GM21786 (cell line): ENCODE data around the gene DOCK1.
"Not testable (repeated sequence)": the region's sequence is repeated elsewhere in the genome, so short reads cannot be mapped to it uniquely, and the experiment has no call there.

Experiments
- ATAC-seq: cut with Tn5 transposase; IDR thresholded peaks from one replicate; pipeline ENCODE4 v1.9.1; 2021; ENCODE audit not compliant: unreplicated experiment

The DOCK1 gene

DNA sequence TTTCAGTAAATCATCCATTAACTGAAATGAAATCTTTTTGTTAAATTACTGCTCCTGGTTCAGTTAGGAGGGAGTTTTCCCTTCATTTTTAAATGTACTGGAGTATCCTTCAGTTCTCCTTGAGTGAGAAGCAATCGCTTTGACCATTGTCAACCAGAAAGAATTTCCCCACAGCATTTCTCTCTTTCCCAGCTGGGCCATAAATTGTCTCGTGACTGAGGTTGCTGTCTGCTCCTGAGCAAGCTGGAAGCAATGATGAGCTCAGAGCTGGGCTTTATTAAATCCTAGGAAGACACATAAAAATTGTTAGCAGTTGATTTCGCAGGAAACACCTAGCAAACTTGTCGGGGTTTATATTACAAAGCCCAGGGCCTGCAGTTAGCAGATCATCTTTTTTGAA lies 393.2 kb downstream of the DOCK1 start:
- no peak for ATAC-seq

DNA sequence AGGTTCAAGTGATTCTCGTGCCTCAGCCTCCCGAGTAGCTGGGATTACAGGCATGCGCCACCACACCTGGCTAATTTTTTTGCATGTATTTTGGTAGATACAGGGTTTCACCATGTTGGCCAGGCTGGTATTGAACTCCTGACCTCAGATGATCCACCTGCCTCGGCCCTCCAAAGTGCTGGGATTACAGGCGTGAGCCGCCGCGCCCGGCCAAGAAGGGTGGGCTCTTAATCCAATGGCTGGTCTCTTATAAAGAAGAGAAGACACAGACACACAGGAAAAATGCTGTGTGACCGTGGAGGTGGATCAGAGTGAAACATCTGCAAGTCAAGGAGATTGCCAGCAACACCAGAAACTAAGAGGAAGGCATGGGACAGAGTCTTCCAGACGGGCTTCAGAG lies 394.0 kb downstream of the DOCK1 start:
- ATAC-seq: not testable (repeated sequence)

DNA sequence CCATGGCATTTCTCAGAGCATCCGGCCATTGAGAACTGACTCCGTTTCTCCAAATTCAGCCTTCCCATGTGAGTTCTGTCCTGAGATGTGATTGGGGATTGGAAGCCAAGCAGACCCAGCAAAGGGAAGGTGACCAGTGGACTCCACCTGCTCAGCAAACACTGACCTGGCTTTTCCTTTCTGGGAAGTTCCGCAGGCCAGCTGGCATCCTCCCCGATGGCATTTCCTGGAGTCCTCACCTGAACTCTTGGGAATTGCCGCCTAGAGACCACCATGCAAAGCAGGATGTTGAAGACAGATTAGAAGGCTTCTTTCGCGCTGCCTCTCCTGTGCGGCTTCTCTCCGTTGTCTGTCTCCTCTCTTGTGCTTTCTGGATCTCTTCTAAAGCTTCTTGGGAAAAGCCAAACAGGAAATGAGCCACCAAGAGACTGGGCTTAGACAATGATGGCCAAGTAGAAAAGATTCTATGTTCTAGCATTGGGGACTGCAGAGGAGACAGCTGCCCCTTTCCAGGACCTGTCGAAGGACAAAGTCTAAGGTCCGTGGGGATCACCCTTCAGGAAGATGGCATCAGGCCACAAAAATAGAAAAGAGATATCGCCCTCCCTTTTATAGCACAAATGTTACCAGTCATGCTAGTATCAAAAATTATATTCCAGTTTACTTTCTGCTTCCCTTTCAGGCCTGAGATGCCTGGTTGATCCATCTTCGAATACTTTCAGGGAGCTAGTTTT lies 394.9 kb downstream of the DOCK1 start:
- no peak for ATAC-seq

DNA sequence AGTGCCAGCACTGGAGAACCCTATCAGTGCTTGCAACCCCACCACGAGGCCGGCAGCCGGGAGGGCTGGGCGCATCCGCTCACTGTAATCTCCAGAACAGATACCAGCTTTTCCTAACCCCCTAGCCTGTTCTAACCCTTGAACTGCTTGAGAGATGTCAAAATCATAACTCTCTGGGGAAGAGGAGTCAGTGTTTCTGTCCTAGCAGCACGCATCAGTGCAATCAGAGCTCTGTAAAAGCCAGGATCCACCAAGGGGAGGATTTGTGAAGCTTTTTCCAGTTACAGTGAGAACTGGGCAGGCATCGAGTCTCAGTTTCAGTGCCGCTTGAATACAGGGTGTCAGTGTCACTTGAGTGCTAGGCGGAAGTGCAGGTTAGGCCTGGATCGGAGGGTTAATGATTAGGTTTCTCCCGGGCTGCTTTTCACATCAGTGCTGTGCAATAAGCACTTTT lies 395.7 kb downstream of the DOCK1 start:
- ATAC-seq: no peak

DNA sequence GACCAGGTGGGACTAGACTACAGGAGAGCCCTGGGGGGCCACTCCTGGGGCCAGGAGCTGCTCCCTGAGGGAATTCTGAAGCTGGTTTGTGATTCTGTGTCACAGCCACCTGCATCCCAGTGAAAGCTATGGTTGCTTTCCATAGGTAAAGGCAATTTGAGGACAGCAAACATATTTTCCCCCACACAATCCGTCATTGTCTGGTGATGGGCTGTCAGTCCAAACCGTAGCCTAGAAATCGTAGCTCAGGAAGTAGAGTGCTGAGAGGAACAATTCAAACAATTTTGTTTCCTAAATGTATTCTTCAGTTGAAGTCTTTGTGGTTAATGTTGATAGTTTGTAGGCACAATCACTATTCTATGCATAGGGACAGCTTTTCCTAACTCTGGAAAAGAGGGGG lies 397.1 kb downstream of the DOCK1 start:
- no peak for ATAC-seq

DNA sequence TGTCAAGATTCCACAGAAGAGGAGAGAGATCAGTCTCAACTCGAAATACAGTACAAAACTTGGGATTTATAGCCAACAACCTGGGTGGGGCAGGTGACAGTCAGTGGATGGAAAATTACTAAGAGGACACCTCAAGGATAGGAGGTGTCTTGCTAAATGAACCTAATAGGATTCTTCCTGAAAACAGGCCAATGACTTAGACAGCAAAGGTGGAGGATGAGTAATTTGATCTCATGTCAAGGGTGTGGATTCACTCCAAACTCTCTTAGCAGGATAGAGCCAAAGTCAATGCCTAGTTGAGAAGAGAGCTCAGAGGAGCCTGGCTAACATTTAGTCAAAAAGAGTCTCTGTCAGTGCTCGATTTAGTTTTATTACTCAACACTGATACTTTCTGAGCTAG lies 397.9 kb downstream of the DOCK1 start:
- ATAC-seq: no peak

DNA sequence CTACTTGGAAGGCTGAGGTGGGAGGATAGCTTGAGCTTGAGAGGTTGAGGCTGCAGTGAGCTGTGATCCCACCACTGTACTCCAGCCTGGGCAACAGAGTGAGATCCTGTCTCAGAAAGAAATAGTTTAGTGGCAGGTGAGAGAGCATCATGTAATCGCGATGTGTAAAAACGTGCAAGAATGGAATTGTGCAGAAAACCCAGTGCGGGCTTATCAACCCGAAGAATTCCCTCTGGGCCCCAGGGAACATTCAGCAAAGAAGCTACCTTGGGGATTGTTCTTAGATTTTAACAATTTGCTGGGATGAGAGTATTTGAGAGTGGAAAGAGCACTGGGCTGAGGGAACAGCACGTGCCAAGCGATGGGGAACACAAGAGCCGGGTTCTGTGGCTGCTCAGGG lies 398.5 kb downstream of the DOCK1 start:
- ATAC-seq: no peak

DNA sequence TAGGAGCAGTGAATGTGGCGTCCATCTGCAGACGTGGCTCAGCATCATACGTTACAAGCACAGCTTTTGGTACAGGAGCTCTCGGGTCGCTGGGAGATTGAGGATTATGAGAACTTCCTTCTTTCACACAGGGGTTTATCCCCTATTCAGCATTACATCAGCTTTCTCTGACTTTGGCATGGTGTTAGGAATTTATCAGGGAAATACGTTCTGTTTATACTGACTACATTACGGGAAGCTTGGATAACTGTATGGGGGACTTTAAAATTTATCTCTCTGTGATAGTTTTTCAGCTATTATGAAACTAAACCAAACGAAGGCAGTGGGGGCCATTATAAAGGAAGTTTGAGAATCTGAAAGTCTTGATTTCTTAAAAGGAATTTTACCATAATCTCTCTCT lies 401.3 kb downstream of the DOCK1 start:
- no peak for ATAC-seq

DNA sequence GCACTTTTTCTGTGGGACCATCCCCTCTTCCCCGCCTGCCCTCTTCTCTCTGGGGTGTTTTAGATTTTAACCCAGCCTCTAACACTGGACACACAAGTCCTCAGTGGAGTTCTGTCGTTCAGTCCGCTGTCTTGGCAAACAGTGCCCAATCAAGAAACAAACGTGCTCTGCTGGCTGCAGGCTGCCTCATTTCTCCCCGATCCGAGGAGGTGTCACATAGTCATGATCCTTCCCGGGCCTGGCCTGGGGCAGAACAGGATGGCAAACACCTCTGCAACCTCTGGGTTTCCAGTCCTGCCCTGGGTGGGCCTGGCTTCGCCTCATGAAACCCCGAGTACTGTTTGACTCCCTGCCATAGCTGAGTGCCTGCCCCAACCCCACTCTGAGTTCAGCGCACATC lies 402.1 kb downstream of the DOCK1 start:
- no peak for ATAC-seq

DNA sequence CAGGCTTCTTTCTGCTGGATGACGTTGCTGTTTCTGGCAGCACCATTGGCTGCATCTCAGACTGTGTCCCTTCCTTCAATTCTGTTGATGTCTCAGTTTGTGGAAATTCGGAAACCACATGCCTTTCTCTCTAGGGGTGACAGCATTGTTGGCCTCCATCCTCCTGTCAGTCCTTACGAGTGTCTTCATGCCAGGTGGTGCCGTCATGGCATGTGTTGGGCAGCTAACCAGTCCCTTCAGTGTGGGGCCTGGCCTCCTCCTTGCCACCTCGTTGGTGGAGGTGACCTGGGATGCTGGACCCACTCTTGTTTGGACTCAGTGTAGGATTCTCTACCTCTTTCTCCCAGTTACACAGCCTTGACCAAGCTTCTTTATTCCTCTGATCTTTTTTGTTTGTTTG lies 402.8 kb downstream of the DOCK1 start:
- ATAC-seq: no peak

DNA sequence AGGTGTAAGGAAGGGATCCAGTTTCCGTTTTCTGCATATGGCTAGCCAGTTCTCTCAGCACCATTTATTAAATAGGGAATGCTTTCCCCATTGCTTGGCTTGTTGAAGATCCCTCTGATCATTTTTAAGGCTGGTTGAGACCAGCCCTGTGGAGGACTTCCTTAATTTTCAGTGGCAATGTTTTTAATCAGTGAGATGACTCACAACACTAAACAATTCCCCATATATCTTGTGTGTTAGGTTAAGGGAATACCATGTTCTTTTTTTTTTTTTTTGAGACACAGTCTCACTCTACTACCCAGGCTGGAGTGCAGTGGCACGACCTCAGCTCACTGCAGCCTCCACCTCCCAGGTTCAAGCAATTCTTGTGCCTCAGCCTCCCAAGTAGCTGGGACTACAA lies 404.4 kb downstream of the DOCK1 start:
- not testable (repeated sequence) for ATAC-seq

DNA sequence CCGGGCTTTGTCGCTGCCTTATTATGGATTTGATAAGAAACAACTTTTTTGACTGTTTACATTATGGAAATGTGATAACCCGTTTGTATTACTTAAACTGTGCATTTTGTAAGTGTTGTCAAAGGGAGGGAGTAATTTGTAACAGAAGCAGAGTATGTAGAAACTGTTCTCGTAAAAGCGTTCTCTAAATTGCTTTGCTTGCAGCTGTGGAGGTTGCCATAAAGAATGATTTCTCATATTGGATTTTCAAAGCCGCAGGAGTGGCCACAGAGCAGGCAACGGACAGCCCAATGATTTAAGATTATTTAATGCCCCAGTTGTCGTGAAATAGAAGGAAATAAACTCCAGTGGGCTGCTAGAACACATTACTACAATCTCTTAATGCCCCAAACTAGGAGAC lies 405.2 kb downstream of the DOCK1 start:
- no peak for ATAC-seq

DNA sequence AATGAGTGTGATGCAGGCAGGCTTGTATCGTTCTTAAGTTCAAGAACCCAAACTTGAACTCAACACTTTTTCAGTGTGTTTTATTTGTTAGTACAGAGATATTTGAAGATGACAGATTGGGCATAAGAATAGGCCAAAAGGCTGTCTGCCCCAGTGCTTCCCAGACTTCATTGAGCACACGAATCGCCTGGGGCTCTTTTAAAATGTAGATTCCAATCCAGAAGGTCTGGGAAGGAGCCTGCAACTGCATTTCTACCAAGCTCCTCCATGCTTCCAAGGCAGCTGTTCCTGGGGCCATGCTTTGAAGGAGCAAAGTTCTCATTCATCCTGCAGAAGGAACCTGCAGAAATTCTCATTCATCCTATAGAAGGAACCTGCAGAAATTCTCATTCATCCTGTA lies 405.7 kb downstream of the DOCK1 start:
- ATAC-seq: no peak

DNA sequence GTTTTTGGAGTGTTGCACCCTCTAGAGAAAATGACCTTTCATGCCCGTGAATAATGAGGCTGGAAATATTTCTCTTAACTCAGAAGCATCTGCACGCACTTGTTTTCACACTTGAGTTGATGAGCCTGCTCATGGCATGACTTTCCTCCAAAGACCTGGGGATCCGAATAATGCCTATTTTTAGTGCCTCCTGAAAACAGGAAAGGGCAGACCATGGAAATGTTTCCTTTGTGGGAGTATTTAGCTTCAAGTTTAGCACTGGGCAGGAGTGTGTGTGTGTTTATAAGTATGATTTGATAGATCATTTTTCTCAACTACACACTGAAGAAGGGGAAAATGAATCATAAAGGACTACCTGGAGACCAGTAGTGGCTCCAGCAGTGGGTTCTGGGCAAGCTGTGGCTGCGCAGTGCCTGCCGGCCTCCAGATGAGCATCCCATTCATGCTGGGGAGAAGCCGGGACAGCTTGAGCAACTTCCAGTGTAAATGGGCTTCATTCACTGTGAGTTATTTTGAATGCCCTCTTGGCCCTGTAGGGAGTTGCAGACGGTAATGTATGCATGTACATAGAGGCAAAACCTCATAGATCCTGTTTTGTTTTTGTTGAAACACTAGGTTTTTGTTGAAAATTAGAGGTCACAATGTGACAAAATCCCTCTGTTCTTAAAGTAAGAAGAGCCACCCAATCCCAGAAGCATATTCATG lies 408.9 kb downstream of the DOCK1 start:
- no peak for ATAC-seq

DNA sequence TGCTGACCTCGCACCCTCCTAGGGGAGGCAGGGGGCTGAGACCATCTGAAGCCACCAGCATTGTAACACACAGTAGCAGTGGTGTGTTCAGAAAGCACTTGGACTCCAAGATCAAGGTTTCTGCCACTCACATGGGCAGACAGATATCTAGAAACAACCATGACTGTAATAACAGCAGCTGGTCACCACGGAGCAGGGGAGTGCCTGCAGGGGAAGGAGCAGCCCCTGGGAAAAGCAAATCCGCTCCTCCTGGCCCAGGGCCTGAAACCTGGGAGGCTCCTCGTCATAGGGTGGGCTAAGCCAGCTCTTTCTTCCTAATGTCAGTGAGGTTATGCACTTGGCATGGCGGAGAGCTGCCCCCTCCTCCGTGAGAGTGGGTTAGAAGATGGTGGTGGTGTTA lies 409.6 kb downstream of the DOCK1 start:
- no peak for ATAC-seq

DNA sequence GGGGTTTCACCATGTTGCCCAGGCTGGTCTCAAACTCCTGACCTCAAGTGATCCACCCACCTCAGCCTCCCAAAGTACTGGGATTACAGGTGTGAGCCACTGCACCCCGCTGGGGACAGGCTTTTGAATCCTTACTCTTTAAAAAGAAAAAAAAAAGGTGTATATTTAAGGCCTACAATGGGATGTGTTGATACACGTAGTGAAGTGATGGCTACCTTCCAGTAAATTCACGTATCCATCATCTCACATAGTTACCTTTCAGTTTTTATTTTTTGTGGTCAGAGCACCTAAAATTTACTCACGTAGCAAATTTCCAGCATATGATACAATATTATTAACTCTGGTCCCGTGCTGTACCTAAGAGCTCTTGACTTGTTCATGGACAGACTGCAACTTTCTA lies 410.7 kb downstream of the DOCK1 start:
- no peak for ATAC-seq

DNA sequence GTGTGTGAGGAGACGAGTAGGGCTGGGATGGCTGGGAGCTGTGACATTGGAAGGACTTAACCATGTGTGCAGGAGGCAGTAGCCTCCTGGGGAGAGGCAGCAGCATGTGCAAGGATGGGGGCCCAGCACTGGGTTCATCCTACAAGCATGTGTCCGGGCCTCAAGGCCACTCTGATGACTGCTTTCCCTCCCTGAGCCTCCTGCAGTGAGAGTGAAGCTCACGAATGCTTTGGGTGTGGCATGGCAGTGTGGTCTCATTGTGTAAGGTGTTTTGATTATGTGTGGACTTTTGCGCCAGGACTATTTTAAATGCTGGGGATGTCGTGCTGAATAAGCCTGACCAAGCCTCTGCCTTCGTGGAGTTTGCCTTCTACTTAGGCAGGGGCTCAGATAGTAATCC lies 413.2 kb downstream of the DOCK1 start:
- ATAC-seq: no peak

DNA sequence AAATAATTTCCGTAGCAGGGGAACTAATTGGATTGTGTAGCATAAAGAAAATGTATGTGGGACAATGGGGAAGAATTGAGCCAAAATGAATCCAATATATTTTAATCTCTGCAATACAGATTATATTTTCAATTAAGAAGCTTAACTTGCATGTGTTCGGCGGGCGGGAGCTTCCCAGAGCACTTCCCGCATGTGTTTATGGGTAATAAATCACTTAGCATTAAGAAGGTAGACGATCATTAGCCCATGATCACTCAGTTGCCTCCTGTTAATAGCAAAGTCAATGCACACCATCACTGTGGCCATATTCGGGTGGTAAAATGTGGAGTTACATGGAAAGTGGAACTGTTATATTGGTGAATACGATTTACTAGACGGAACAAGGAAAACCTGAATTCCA lies 414.0 kb downstream of the DOCK1 start:
- no peak for ATAC-seq

DNA sequence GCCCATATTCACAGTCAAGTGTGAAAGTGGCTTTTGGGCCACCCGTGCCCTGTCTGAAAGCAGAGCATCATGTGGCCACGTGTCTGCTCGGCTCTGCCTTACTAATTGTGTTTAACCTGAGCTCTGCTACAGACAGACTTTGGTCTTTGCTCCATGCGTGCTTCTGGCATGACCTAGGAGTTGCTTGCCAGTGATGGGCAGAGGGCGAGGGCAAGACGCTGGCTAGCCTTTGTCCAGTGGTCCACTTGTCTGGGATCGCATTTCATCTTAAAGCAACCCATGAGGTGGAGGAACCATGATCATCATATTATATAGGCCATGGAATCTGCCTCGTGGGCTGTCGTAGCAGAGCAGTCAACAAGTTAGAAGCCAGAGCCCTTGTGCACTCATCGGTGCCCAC lies 414.5 kb downstream of the DOCK1 start:
- ATAC-seq: no peak

DNA sequence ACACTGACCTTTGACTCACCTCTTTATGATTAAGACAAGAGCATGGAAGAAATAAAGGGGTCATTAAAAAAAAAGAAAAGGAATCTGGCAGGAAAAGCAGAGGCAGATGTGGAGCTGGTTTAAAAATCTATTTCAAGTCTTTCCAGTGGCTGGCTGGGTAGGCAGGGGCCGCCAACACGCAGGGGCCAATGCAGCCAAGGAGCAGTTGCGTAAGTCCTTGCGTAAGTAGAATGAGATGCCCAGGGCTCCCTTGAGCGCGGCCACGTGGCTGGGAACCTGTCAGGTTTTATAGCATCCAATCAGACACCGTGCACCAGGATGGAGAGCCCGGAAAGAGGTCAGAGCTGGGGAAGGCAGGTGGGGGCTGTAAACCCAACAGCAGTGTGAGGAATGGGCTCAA lies 414.9 kb downstream of the DOCK1 start:
- ATAC-seq: no peak

DNA sequence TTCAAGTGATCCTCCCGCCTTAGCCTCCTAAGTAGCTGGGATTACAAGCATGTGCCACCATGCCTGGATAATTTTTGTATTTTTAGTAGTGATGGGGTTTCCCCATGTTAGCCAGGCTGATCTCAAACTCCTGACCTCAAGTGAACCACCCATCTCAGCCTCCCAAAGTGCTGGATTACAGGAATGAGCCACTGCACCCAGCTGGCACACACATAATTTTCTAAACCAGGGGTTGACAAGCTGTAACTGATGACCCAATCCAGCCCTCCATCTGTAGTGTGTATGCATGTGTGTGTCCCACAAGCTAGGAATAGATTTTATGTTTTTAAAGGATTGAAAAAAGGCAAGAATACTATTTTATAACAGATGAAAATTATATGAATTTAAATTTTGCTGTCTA lies 417.1 kb downstream of the DOCK1 start:
- ATAC-seq: no peak

DNA sequence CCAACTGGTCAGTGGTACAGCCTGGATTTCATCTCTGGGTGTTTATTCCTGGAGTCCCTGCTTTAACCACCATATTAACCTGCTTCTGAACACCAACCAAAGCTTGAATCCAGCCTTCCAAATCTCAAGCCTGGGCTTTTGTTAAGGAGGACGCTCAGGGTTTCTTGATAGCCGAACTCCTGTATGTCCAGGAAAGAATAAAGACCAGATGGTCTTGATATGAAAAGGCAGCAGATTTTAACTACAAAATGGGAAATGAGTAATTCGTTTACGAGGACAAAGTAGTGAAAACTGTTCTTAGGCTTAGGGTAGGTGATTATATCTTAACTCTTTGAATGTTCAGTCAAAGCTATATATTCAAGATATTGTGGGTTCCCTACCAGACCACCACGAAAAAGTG lies 420.3 kb downstream of the DOCK1 start:
- ATAC-seq: no peak

DNA sequence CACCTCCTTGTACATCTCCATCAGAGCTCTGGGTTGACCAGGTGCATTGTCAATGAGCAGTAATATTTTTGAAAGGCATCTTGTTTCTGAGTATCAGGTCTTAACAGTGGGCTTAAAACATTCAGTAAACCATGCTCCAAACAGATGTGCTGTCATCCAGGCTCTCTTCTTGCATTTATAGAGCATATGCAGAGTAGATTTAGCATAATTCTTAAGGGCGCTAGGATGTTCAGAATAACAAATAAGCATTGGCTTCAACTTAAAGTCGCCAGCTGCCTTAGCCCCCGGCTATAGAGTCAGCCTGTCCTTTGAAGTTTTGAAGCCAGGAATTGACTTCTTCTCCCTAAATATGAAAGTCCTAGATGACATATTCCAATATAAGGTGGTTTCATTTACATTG lies 421.7 kb downstream of the DOCK1 start:
- ATAC-seq: no peak
